Neural progenitor cell (in vitro differentiated cells): Measurements from ENCODE around the gene ZNF787. TPM values are rescaled to one million over a fixed set of nuclear protein-coding genes. Genes with fewer than 3 reads are reported as not detected.
"Not testable (repeated sequence)": the region's sequence is repeated elsewhere in the genome, so short reads cannot be mapped to it uniquely, and the experiment has no call there.

Experiments used
- DNase-seq: peaks from one replicate; pipeline ENCODE4 v3.0.0-alpha.2; 2016; ENCODE audit warnings: low spot score
- H2AFZ ChIP-seq: fragments of 200-600 bp; sonication (generic); replicated peaks from 2 replicates; pipeline ENCODE4 v1.6.1; 2016; ENCODE audit warnings: antibody characterized with exemption
- H3F3A ChIP-seq: fragments of 200-600 bp; sonication (generic); 2 replicates; pipeline ENCODE4 v1.6.1; 2016; ENCODE audit warnings: antibody characterized with exemption, low read depth
- H3K27ac ChIP-seq: fragments of 200-600 bp; sonication (generic); 2 replicates; pipeline ENCODE4 v1.5.1; 2016; ENCODE audit warnings: mild to moderate bottlenecking
- H3K27me3 ChIP-seq: fragments of 200-600 bp; sonication (generic); 2 replicates; pipeline ENCODE4 v1.6.1; 2016; ENCODE audit warnings: mild to moderate bottlenecking, moderate library complexity
- H3K36me3 ChIP-seq: fragments of 200-600 bp; sonication (generic); 2 replicates; pipeline ENCODE4 v1.5.1; 2016
- H3K4me1 ChIP-seq: fragments of 200-600 bp; sonication (generic); 2 replicates; pipeline ENCODE4 v1.6.1; 2016; ENCODE audit warnings: mixed run types
- H3K4me2 ChIP-seq: fragments of 200-600 bp; sonication (generic); 2 replicates; pipeline ENCODE4 v1.6.1; 2016
- H3K4me3 ChIP-seq: fragments of 200-600 bp; sonication (generic); 2 replicates; pipeline ENCODE4 v1.5.1; 2016
- H3K79me2 ChIP-seq: fragments of 200-600 bp; sonication (generic); 2 replicates; pipeline ENCODE4 v1.6.1; 2016; ENCODE audit warnings: low read depth
- H3K9ac ChIP-seq: fragments of 200-600 bp; sonication (generic); 2 replicates; pipeline ENCODE4 v1.6.1; 2016
- H3K9me3 ChIP-seq: fragments of 200-600 bp; sonication (generic); 2 replicates; pipeline ENCODE4 v1.5.1; 2016; ENCODE audit warnings: low read depth
- H4K20me1 ChIP-seq: fragments of 200-600 bp; sonication (generic); 2 replicates; pipeline ENCODE4 v1.6.1; 2016; ENCODE audit warnings: low read depth
- H3K27ac Mint-ChIP-seq: 3 replicates; pipeline ENCODE4 v1.8.0; 2021; ENCODE audit warnings: mixed read lengths
- H3K27me3 Mint-ChIP-seq: 2 replicates; pipeline ENCODE4 v1.8.0; 2022; ENCODE audit warnings: low read depth, mild to moderate bottlenecking, inconsistent platforms, moderate library complexity, mixed read lengths; ENCODE audit not compliant: insufficient read depth
- H3K36me3 Mint-ChIP-seq: 3 replicates; pipeline ENCODE4 v1.8.0; 2021; ENCODE audit warnings: mixed read lengths
- H3K4me1 Mint-ChIP-seq: 3 replicates; pipeline ENCODE4 v1.8.0; 2021; ENCODE audit warnings: mixed read lengths
- H3K4me3 Mint-ChIP-seq: 3 replicates; pipeline ENCODE4 v1.8.0; 2021; ENCODE audit warnings: mild to moderate bottlenecking, moderate library complexity, mixed read lengths
- H3K9me3 Mint-ChIP-seq: 3 replicates; pipeline ENCODE4 v1.8.0; 2020; ENCODE audit warnings: mixed read lengths
- EZH2 ChIP-seq: fragments of 200-600 bp; sonication (generic); IDR thresholded peaks from 2 replicates; pipeline ENCODE4 v1.6.1; 2017; ENCODE audit warnings: antibody characterized with exemption, mild to moderate bottlenecking, moderate library complexity
- EZH2phosphoT487 ChIP-seq: fragments of 200-600 bp; sonication (generic); IDR thresholded peaks from 2 replicates; pipeline ENCODE4 v1.6.1; 2017; ENCODE audit warnings: antibody characterized with exemption
- total RNA-seq: library from RNA; depleted of rRNA; stranded (reverse); fragments of >200 nt; gene quantifications from 2 replicates; pipeline ENCODE4 v1.2.3, GENCODE V29; 2015; ENCODE audit warnings: low replicate concordance
- TF ChIP-seq, protein P1 (sequence below): fragments of 200-600 bp; sonication (generic); IDR thresholded peaks from 2 replicates; pipeline ENCODE4 v1.5.1; 2017; ENCODE audit warnings: antibody characterized with exemption, mild to moderate bottlenecking

The ZNF787 gene
- total RNA-seq, 1 donor from 2014 or later, result 2.2 TPM

DNA sequence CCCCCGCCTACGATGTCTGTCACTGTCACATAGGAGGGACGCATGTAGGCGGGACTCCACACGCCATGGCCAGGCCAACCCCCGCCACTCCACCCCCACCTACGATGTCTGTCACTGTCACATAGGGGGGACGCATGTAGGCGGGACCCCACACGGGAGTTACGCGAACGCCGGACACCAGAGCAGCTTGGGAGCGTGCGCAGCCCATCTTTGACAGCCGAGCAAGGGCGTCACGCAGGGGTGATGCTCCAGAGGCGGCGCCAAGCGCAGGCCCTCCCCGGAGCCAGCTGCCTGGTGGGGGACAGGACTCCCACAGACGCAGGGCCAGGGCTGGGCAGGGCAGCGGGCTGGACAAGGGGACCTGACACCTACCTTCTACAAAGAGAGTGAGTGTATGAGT lies 20.0 kb downstream of the ZNF787 start:
- H3K4me3 Mint-ChIP-seq, result no peak overlapping the region
- Histone ChIP-seq H4K20me1 (peaks cover 43% of the 10 kb centered on the region), H3K9me3 (no peaks in the 10 kb centered on the region), H3K27ac (no peak overlapping the region), H3K9ac (no peak overlapping the region), H2AFZ (no peak overlapping the region), H3K4me2 (no peak overlapping the region), H3K4me1 (peaks cover 4% of the 10 kb centered on the region), H3K36me3 (no peaks in the 10 kb centered on the region), H3F3A (peaks cover 5% of the 10 kb centered on the region), H3K79me2 (peaks cover 62% of the 10 kb centered on the region), H3K4me3 (no peak overlapping the region), H3K27me3 (no peaks in the 10 kb centered on the region)
- TF ChIP-seq EZH2phosphoT487, result no peak
- TF ChIP-seq EZH2, result no peak
- TF ChIP-seq, protein P1, sequence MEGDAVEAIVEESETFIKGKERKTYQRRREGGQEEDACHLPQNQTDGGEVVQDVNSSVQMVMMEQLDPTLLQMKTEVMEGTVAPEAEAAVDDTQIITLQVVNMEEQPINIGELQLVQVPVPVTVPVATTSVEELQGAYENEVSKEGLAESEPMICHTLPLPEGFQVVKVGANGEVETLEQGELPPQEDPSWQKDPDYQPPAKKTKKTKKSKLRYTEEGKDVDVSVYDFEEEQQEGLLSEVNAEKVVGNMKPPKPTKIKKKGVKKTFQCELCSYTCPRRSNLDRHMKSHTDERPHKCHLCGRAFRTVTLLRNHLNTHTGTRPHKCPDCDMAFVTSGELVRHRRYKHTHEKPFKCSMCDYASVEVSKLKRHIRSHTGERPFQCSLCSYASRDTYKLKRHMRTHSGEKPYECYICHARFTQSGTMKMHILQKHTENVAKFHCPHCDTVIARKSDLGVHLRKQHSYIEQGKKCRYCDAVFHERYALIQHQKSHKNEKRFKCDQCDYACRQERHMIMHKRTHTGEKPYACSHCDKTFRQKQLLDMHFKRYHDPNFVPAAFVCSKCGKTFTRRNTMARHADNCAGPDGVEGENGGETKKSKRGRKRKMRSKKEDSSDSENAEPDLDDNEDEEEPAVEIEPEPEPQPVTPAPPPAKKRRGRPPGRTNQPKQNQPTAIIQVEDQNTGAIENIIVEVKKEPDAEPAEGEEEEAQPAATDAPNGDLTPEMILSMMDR, result no peak
- peaks cover 4% of the 10 kb centered on the region for H3K27me3 Mint-ChIP-seq
- no peak for DNase-seq
- no peak overlapping the region for H3K27ac Mint-ChIP-seq
- H3K4me1 Mint-ChIP-seq, result peaks cover 18% of the 10 kb centered on the region
- peaks cover 20% of the 10 kb centered on the region for H3K36me3 Mint-ChIP-seq
- no peaks in the 10 kb centered on the region for H3K9me3 Mint-ChIP-seq

DNA sequence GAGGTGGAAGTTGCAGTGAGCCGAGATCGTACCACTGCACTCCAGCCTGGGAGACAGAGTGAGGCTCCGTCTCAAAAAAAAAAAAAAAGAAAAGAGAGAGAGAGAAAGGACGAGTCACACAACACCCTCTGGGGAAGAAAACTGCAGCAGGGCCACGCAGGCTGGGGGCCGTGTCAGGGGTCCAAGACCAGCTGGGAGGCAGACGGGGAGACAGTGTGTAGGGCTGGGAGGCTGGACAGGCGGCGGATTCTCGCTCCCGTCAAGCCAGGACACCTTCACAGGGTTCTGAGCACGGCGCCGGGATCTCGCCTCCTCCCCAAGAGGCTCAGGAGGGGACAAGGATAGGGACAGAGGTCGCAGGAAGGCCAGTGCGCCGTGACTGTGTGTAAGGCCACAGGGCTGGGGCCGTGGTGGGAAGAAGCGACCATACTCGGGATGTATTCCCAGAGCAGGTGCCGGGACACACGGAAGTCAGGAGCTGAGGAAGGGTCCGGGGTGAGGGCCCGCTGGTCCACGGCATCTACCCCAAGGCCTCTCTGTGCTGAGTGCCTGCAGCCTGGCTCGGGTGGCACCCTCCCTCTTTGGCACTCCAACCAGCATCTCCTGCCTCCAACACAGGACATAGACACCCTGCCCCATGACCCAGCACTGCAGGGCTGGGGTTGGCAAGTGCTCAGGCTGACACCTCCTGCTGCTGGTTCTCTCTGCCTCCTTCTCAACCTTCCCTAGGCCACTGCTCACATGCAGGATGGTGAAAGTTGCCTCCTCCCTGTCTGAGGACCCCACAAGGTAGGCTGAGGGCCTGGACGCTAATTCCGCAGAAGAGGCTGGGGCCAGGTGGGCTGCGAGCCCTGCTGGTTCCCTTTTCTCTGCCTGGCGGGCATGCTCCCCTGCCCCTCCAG lies 21.2 kb downstream of the ZNF787 start:
- Histone ChIP-seq H2AFZ (no peak overlapping the region), H3K27ac (no peak overlapping the region), H3K9ac (no peak overlapping the region), H3K27me3 (no peaks in the 10 kb centered on the region), H3K79me2 (peaks cover 58% of the 10 kb centered on the region), H3K9me3 (no peaks in the 10 kb centered on the region), H3F3A (no peaks in the 10 kb centered on the region), H3K36me3 (no peaks in the 10 kb centered on the region), H3K4me1 (no peaks in the 10 kb centered on the region), H3K4me2 (no peak overlapping the region), H4K20me1 (peaks cover 36% of the 10 kb centered on the region), H3K4me3 (no peak overlapping the region)
- H3K36me3 Mint-ChIP-seq, result peaks cover 30% of the 10 kb centered on the region
- H3K27me3 Mint-ChIP-seq, result peaks cover 4% of the 10 kb centered on the region
- H3K4me3 Mint-ChIP-seq, result no peak overlapping the region
- H3K4me1 Mint-ChIP-seq, result peaks cover 9% of the 10 kb centered on the region
- H3K27ac Mint-ChIP-seq, result no peak overlapping the region
- TF ChIP-seq EZH2 (no peak), EZH2phosphoT487 (no peak)
- TF ChIP-seq, protein P1, result no peak
- H3K9me3 Mint-ChIP-seq, result peaks cover 3% of the 10 kb centered on the region
- DNase-seq, result no peak

DNA sequence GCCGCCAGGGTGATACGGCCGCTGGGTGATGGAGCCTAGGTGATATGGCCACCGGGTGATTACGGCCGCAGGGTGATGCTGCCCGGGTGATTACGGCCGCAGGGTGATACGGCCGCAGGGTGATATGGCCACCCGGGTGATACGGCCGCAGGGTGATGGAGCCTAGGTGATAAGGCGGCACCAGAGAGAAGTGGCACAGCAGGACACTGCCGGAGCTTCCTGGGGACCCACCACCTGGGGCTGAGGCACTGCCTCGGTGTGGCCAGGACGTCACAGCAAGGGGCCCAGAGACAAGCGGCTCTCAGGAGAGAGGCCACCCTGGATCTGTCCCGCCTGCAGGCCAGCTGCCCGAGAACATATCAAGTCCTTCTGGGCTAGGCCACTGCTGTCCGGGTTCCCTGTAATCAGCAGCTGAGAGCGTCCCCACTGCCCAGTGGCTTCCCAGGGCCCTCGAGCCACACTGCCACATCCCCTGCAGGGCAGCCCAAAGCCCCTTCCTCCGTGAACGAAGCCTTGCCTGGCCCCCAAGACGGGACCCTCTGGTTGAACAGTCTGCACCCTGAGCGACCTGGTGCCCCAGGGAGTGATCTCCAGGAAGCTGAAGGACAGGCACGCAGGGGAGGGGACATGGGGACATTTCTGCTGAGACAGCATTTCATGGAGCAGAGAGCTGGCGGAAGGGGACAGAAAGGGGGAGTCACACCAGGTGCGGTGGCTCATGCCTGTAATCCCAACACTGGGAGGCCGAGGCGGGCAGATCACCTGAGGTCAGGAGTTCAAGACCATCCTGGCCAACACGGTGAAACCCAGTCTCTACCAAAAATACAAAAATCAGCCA lies 22.1 kb downstream of the ZNF787 start:
- Histone ChIP-seq H3K9me3 (no peaks in the 10 kb centered on the region), H3F3A (no peaks in the 10 kb centered on the region), H2AFZ (no peak overlapping the region), H3K4me2 (no peak overlapping the region), H3K36me3 (no peaks in the 10 kb centered on the region), H3K9ac (no peak overlapping the region), H3K4me1 (no peaks in the 10 kb centered on the region), H3K4me3 (no peak overlapping the region), H3K27me3 (no peaks in the 10 kb centered on the region), H3K79me2 (peaks cover 58% of the 10 kb centered on the region), H4K20me1 (peaks cover 30% of the 10 kb centered on the region), H3K27ac (no peak overlapping the region)
- Mint-ChIP-seq H3K4me3 (no peak overlapping the region), H3K9me3 (peaks cover 8% of the 10 kb centered on the region), H3K36me3 (peaks cover 30% of the 10 kb centered on the region), H3K27ac (no peak overlapping the region), H3K4me1 (peaks cover 4% of the 10 kb centered on the region), H3K27me3 (peaks cover 4% of the 10 kb centered on the region)
- no peak for DNase-seq
- TF ChIP-seq EZH2 (no peak), EZH2phosphoT487 (no peak)
- TF ChIP-seq, protein P1, result no peak

DNA sequence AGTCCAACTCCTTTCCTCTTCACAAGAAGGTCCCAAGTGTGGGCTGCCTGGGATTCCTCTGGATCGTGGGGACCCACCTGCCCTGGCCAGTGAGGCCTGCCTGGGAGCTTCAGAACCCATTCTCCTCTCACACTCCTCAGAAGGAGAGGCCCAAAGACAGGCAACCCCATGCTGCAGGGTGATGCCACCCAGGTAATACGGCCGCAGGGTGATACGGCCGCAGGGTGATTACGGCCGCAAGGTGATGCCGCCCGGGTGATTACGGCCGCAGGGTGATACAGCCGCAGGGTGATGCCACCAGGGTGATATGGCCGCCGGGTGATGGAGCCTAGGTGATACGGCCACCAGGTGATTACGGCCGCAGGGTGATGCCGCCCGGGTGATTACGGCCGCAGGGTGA lies 22.9 kb downstream of the ZNF787 start:
- not testable (repeated sequence) for H3K4me1 Mint-ChIP-seq, H3K4me2 ChIP-seq, H3K4me1 ChIP-seq, H3F3A ChIP-seq, H2AFZ ChIP-seq, H3K4me3 ChIP-seq, H3K36me3 ChIP-seq, H3K27ac Mint-ChIP-seq, H3K9ac ChIP-seq, H3K4me3 Mint-ChIP-seq, H3K27me3 Mint-ChIP-seq, DNase-seq, H3K27me3 ChIP-seq, H3K9me3 ChIP-seq, H3K27ac ChIP-seq
- peaks cover 37% of the 10 kb centered on the region for H3K36me3 Mint-ChIP-seq
- peaks cover 28% of the 10 kb centered on the region for H4K20me1 ChIP-seq
- peaks cover 60% of the 10 kb centered on the region for H3K79me2 ChIP-seq
- peaks cover 13% of the 10 kb centered on the region for H3K9me3 Mint-ChIP-seq
